Peyer's patch (tissue), 4 donors: ENCODE measurements around the gene ITGB2. TPM values are rescaled to one million over a fixed set of nuclear protein-coding genes. Genes with fewer than 3 reads are reported as not detected.

ENCODE experiments used
- DNase-seq, 3 donors: peaks; one replicate each; pipeline ENCODE4 v3.0.0-alpha.2; 2017 to 2019
- H3K27ac ChIP-seq, 4 donors: fragments of 200-600 bp; sonication (generic); one replicate each; pipeline ENCODE4 v1.5.1; 2016 to 2019
- H3K27me3 ChIP-seq, 2 donors: fragments of 200-600 bp; sonication (generic); one replicate each; pipeline ENCODE4 v1.5.1; 2019
- H3K36me3 ChIP-seq, 3 donors: fragments of 200-600 bp; sonication (generic); one replicate each; pipeline ENCODE4 v1.5.1; 2016 to 2019
- H3K4me1 ChIP-seq, 4 donors: fragments of 200-600 bp; sonication (generic); one replicate each; pipeline ENCODE4 v1.5.1; 2016 to 2019
- H3K4me3 ChIP-seq, 4 donors: fragments of 200-600 bp; sonication (generic); 1 replicate in 3 of 4; 2 replicates in 1 of 4; pipeline ENCODE4 v1.5.1; 2016 to 2019; ENCODE audit warnings: mild to moderate bottlenecking in 1 of 4
- H3K9me3 ChIP-seq, 4 donors: fragments of 200-600 bp; sonication (generic); one replicate each; pipeline ENCODE4 v1.5.1; 2016 to 2019; ENCODE audit warnings: mild to moderate bottlenecking in 1 of 4
- POLR2A ChIP-seq, 2 donors: fragments of 450-650 bp; IDR thresholded peaks; one replicate each; pipeline ENCODE4 v1.5.1; 2017; ENCODE audit warnings: antibody characterized with exemption in 2 of 2, mild to moderate bottlenecking in 2 of 2, moderate library complexity in 2 of 2
- total RNA-seq, 4 donors: library from RNA; depleted of rRNA; stranded (reverse); fragments of >200 nt; gene quantifications; one replicate each; pipeline ENCODE4 v1.1.0, GENCODE V29; 2016
- TF ChIP-seq, protein P1 (sequence below), 6 experiments: fragments of 450-650 bp in 4 of 6; fragments of 200-600 bp in 2 of 6; sonication (generic) in 1 of 6; IDR thresholded peaks; one replicate each; pipeline ENCODE4 v1.5.1; 2017 to 2019; ENCODE audit warnings: antibody characterized with exemption in 6 of 6, mild to moderate bottlenecking in 3 of 6, moderate library complexity in 1 of 6

ITGB2 gene
- total RNA-seq, 4 donors from 2014 or later: 9.3 to 58.6 (median 16.4) TPM

DNA sequence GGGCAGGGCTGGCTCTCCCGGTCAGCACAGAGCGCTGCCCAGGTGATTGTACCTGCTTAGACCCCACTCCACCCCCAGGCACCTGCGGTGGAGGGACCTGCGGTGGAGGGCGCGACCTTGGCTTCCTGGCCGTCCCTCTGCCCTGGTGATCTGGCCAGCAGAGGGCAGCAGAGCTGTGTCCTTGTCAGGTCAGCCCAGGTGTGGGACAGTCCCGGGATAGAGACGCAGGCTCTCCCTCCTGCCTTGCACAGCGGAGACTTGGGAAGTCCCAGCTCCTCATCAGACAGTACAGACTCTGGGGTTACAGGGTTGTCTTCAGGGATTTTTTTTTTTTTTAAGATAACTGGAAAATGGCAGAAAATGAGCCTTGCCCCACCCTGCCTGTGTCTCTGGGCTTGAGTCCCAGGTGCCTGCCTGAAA lies 29.1 kb upstream of the ITGB2 start:
- H3K9me3 ChIP-seq: no peaks in the 10 kb centered on the region
- H3K4me1 ChIP-seq: peaks cover 0 to 11% (median 5%) of the 10 kb centered on the region in 4 donors
- H3K27ac ChIP-seq: peak overlapping the region in 1 of 4 donors; percentile 25
- H3K4me3 ChIP-seq: no peak overlapping the region
- peaks cover 0 to 22% (median 0%) of the 10 kb centered on the region in 3 donors for H3K36me3 ChIP-seq
- TF ChIP-seq, protein P1, sequence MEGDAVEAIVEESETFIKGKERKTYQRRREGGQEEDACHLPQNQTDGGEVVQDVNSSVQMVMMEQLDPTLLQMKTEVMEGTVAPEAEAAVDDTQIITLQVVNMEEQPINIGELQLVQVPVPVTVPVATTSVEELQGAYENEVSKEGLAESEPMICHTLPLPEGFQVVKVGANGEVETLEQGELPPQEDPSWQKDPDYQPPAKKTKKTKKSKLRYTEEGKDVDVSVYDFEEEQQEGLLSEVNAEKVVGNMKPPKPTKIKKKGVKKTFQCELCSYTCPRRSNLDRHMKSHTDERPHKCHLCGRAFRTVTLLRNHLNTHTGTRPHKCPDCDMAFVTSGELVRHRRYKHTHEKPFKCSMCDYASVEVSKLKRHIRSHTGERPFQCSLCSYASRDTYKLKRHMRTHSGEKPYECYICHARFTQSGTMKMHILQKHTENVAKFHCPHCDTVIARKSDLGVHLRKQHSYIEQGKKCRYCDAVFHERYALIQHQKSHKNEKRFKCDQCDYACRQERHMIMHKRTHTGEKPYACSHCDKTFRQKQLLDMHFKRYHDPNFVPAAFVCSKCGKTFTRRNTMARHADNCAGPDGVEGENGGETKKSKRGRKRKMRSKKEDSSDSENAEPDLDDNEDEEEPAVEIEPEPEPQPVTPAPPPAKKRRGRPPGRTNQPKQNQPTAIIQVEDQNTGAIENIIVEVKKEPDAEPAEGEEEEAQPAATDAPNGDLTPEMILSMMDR (IDR thresholded peaks at IDR 0.05): peak; percentile 77 to 92 (median 90)
- TF ChIP-seq POLR2A (IDR thresholded peaks at IDR 0.05): no peak
- DNase-seq: peak; percentile 88 to 95 (median 90)
- H3K27me3 ChIP-seq: no peaks in the 10 kb centered on the region

DNA sequence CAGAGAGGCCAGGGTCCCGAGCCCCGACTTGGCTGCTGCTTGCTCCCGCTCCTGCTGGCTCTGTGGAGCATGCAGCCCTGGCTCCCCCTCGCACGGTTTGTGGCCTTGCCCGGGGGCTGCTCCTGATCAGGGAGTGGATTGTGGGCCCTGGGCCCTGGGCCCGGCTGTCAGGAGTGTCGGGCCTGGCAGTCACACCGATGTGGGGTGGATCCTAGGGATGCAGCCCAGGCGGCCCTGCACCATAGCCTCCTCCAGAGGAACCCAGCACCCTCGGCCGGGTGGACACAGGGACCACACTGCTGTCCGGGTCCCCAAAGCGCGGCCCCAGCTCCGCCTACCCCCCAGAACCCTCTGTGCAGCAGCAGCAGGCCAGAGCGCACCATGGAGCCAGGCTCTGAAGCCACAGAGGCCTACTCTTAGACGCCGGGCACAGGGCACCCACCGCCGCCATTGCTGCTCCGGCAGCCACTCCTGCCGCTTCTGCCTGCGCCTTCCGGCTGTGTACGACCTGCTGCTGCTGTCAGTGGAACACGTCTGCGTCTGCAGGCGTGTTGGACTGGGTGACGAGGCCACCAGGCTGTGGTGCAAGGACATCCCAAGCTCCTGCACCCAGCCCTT lies 28.6 kb upstream of the ITGB2 start:
- Histone ChIP-seq H3K4me1 (peaks cover 0 to 11% (median 5%) of the 10 kb centered on the region in 4 donors), H3K9me3 (no peaks in the 10 kb centered on the region), H3K4me3 (no peak overlapping the region), H3K27ac (peak overlapping the region in 1 of 4 donors; percentile 25), H3K27me3 (no peaks in the 10 kb centered on the region), H3K36me3 (peaks cover 0 to 22% (median 0%) of the 10 kb centered on the region in 3 donors)
- TF ChIP-seq POLR2A (IDR thresholded peaks at IDR 0.05): no peak
- TF ChIP-seq, protein P1 (IDR thresholded peaks at IDR 0.05): no peak
- no peak for DNase-seq

DNA sequence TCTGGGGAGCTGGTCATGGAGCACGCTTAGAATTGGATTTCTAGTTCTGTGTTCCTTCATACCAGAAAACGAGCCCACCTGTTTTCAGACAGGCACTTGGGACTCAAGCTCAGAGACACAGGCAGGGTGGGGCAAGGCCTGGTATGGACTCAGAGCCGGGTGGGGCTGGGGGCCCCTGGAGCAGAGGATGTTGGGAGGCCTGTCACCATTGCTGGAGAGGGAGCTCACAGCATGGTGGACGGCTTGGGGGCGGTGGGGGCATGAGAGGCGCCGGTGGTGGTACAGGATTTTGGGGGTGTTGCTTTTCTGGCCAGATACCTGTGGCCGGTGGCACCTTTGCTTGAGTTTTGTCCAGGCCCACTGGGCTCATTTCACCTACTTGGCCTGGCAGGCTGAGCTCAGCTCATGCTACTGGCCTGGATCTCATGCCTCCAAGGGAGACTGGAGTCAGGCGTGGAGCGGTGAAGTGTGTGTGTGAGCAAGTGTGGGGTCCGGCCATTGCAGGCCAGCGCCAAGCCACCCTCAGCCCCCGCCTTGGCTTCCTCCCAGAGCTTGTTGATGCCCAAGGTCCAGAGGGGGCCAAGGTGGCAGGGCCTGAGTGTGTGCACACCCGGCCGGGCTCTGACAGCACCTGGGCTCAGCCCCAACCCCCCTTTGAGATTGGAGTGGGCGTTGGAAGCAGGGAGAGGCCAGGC lies 27.9 kb upstream of the ITGB2 start:
- H3K4me3 ChIP-seq: no peak overlapping the region
- no peak overlapping the region for H3K27ac ChIP-seq
- no peak for TF ChIP-seq POLR2A (IDR thresholded peaks at IDR 0.05)
- TF ChIP-seq, protein P1 (IDR thresholded peaks at IDR 0.05): no peak
- no peaks in the 10 kb centered on the region for H3K9me3 ChIP-seq
- H3K27me3 ChIP-seq: no peaks in the 10 kb centered on the region
- DNase-seq: no peak
- peaks cover 0 to 11% (median 5%) of the 10 kb centered on the region in 4 donors for H3K4me1 ChIP-seq
- peaks cover 0 to 28% (median 0%) of the 10 kb centered on the region in 3 donors for H3K36me3 ChIP-seq

DNA sequence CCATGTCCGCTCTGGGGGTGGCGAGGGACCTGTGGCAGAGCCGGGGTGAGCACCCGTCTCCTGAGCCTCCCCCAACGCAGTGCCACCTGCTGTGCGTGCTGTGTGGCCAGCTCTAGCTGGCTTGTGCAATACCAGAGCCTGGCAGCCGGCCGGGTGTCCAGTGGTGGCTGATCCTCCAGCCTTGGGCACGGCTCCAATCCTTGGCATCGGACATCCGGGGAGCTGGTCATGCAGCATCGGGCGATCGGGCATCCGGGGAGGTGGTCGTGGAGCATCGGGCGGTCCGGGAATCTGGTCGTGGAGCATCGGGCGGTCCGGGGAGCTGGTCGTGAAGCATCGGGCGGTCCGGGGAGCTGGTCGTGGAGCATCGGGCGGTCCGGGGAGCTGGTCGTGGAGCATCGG lies 27.2 kb upstream of the ITGB2 start:
- DNase-seq: no peak
- TF ChIP-seq, protein P1 (IDR thresholded peaks at IDR 0.05): no peak
- TF ChIP-seq POLR2A (IDR thresholded peaks at IDR 0.05): no peak
- H3K27ac ChIP-seq: no peak overlapping the region
- no peaks in the 10 kb centered on the region for H3K27me3 ChIP-seq
- H3K9me3 ChIP-seq: no peaks in the 10 kb centered on the region
- H3K4me1 ChIP-seq: peaks cover 0 to 11% (median 5%) of the 10 kb centered on the region in 4 donors
- no peak overlapping the region for H3K4me3 ChIP-seq
- H3K36me3 ChIP-seq: peaks cover 0 to 28% (median 0%) of the 10 kb centered on the region in 3 donors

DNA sequence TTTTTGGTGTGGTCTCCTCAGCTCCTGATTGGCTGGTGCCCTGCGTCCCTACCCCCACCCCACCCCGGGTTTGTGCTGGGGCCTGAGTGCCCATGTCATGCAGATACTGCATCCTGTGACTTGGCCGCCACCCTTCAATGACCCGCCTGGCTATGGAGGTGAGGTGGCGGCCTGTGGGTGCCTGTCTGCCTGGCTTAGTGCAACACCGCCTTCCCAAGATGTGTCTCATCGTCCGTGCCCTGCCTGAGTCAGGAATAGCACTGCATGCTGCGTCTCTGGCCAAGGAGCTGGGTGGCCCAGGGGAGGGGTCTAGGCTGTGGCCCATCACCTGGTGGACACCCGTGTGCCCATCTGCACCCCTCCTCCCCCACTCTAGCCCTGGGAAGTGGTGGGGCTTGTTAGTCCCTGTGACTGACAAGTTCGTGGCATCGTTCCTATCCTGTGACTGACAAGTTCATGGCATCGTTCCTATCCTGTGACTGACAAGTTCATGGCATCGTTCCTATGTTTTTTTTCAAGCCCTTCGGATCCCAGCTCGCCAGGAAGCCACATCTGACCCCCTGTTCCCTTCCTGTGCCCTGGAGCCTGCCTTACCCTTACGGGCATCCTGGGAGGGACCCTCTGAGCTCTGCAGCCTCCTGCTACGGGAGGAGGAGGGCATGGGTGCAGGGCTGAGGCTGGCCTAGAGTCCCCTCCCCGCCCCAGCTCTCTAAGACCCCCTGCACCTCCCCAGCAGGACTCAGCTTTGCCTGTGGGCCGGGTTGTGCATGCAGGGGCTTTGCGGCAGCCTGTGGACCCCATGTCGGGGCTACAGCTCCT lies 26.6 kb upstream of the ITGB2 start:
- DNase-seq: no peak
- Histone ChIP-seq H3K36me3 (peaks cover 0 to 28% (median 0%) of the 10 kb centered on the region in 3 donors), H3K4me1 (peaks cover 0 to 13% (median 6%) of the 10 kb centered on the region in 4 donors), H3K9me3 (no peaks in the 10 kb centered on the region), H3K27me3 (no peaks in the 10 kb centered on the region), H3K27ac (no peak overlapping the region), H3K4me3 (no peak overlapping the region)
- TF ChIP-seq POLR2A (IDR thresholded peaks at IDR 0.05): no peak
- TF ChIP-seq, protein P1 (IDR thresholded peaks at IDR 0.05): no peak
